COLO668 (cell line): ENCODE data around the gene NNMT.

ENCODE experiments used
- DNase-seq: peaks from one replicate; lab custom pipeline; 2025; ENCODE audit not compliant: unreplicated experiment; lab: John Stamatoyannopoulos, UW

Gene NNMT

DNA sequence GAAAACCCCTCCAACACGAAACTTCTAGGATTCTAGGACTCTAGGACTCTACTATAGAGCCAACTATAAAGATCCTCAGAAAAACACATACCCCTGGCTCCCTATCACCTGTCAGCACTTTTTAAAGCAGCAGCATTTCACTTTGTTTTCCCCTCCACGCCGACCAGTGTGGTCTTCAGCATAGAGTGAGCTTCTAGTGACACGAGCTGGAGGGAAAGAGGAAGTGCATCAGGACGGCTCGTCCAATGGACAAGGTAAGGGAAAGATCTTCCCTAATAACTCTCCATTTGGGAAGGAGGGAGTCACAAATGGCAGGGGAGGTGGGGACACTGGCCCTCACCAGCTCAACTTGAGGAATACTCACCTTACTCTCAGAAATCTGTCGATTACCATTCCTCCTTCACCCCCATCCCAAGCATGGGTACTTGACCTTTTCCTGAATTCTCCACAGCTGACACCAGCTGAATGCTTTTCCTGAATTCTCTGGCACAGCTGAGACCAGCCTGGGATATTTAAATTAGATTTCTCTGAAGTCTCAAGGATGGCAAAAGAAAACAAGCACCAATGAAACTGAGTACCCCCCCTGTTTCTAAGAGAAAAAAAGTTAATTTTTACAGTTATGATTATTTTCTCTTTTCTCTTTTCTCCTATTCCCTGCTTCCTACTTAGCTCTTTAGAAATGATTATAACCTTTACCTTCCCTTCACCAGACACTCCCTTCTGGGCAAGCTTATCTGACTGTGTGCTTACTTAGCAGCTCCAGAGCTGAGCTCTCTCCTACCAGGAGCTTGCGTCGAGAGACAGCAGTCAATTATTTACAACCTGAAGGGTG, 33.3 kb upstream of the NNMT start:
- peak; percentile 45 for DNase-seq

DNA sequence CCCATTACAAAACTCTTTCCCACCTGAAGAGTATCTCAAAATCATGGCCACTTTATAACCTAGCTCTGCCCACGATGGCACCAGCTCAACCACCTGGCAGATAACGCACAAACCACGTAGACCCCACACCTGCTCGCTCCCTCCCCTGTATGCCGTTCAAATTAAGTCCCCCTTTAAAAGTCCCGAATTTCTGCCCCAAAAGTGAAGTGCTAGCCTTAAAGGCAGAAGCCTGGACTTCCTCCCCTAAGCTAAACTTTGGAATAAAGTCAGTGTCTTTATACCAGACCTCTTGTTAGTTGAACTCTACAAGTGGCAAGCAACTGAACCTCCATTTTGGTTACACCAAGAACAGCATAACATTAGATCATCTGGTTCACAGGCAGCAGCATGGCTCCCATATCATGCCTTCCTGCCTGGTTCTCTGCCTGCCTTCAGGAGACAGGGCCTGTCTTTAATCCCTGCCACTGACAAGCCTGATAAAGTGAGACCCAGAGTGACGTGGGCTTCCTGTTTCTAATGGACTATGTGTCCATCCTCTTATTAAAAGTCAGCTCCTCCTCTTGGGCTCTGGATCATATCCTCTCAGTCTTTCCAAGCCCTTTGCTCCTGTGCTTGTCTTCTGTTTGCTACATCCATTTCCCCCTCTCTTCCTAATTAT, 32.6 kb upstream of the NNMT start:
- DNase-seq: no peak

DNA sequence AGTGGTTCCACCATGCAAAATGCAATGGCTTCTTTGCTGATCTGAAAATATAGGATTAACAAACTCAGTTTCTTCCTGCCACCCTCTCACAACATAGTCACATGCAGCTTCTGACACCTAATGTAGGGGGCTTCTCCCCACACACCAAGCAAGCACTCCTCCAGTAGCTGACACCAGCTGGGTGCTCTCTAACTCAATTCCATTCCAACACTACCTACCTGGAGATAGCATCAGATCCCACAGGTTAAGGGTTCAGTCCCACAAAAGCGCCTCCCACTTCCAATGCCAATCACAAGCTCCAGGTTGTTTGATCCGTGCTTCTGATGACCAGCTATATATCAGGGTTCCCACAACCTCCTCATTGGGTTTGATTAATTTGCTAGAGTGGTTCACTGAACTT, 31.8 kb upstream of the NNMT start:
- no peak for DNase-seq

DNA sequence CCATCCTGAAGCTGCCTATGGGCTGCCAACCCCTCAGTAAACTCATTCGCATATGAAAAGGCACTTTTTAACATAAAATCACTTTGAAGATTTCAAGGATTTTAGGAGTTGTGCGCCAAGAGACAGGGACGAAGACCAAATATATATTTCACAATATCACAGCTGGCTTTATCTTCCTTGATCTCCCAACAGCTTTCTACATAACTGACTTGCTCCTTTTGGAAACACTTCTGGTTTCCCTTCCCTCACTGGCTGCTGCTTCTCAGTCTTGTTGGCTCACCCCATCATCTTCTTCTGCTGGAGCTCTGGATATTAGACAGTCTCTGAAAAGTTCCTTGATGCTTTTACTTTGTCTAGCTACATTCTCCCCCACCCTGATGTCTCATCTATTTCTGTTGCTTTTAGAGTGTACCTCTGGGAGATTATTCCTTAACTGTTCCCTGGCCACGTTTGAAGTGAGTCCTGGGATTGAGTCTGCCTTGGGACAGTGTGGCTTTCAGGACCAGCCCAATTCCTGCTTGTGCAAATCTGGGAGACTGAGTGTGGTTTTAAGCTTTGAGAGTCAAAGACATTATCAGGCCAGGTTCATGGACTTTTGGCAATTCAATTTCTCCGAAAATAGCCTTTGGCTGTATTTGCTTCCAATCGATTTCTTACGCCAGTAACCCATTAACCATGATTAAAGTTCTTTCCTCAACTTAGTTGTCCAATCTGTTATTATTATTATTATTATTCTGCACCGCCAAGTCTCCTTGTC, 30.9 kb upstream of the NNMT start:
- no peak for DNase-seq

DNA sequence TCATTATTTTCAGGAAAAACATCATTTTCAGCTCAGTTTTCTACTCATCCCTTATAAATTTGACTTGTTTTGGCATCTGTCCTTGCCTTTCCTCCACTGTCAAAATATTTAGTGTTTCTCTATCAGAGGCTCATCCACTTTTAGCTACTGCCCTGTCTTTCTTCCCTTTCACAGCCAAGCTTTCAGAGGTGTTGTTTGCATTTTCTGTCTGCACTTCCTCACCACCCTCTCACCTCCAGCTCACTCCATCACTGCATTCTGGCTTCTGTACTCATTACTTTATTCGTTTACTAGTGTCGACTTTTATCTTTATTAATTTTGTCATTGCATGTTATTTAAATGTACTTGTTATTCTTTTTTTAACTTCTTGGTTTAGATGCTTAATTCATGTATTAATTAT, 26.7 kb upstream of the NNMT start:
- no peak for DNase-seq

DNA sequence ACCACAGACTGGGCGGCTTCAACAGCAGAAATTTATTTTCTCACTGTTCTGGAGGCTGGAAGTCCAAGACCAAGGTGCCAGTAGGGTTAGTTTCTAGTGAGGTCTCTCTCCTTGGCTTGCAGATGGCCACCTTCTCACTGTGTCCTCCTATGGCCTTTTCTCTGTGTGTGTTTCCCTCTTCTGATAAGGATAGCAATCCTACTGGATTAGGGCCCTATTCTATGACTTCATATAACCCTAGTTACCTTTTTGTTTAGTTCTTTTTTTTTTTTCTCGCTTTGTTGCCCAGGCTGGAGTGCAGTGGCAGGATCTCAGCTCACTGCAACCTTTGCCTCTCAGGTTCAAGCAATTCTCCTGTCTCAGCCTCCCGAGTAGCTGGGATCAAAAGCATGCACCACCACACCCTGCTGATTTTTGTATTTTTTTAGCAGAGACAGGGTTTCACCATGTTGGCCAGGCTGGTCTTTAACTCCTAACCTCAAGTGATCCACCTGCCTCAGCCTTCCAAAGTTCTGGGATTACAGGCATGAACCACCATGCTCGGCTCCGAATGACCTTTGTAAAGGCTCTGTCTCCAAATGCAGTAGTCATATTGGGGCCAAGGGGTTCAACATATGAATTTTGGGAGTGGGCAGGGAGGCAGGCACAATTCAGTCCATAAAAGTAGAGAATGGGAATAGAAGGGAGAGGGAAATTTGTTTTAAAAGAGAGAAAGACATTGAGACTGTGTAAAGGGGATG, 25.5 kb upstream of the NNMT start:
- no peak for DNase-seq

DNA sequence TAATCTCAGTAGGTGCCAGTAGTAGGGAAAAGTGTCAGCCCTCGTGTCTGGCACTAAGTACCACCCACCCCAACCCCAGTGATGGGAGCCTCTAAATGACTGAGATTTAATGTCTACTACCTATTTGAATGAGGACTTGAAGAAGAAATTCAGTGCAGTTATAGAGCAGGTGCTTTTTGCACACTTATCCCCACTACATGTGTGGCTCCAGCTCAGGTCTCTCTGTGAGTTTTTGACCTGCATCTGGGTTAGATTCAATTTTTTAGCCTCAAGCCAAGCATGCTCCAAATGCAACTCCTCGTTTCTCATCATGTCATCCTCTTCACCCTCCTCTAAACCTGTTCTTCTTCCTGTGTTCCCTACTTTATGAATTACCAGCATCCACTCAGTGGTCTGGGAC, 24.9 kb upstream of the NNMT start:
- no peak for DNase-seq

DNA sequence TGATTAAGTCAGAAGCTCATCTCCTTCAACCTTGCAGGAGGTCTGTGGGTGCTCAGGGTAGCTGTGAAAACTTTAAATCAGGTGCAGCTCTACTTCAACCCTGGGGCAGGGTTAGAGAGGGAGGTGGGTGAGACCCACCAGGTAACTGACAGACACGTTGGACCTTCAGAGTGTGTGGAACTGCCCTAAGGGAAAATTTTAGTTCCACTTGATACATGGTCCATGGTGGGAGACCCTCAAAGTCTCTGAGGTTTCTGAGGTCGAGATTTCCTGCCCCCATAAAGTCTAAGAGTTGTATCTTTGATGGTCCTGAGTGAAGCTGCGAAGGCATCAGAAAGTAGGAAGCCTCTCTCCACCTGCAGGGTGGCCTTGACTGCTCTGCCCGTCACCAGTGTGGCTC, 23.9 kb upstream of the NNMT start:
- DNase-seq: no peak

DNA sequence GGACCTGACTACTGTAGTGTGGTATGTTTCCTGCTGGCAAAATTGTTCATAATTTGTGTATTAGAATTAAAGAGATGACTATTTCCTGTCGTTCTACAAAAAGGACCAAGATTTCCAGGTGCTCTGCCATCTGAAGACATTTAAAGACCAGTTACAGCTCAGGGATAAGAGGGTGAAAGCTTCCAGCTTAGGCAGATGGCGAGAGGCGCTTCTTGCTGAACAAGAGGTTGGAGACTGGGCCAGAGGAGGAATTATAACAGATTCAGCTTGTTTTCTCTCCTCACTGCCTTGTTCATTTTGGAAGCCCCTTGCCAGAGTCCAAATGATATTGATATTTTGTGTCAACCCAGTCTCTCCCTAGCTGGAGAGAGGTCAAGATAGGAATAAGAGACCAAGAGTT, 23.1 kb upstream of the NNMT start:
- no peak for DNase-seq

DNA sequence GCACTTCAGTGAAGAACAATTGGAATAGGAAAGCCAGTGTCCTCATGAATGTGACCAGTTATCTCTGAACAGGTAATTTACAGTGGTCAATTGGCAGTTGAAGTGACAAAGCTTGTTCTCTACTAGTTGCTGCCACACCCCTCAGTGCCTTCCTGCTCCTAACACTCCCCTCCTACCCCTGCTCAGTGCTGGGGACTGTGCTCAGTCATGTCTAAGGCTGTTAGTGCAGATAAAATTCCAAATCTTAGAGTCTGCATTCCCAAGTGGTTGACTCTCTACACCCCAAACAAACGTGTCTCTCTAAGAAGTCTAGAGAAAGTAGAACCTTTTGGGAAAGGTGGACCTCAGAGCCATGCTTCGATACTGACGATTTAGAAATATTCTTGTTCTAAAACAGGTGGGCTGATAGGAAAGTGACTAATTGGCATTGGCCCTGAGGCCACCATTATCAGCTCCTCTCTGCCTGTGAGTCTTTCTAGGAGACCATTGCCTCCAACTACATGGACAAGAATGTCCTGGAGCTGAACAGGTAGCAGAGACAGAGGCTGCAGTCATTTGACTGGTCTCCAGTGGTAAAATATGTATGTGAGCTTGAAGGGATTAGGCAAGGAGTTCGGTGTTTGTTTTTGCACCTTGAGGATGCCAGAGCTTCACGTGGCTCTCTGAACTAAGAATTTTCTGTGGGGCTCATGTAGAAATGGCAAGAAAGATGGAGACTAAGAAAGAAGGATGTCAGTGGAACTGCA, 22.1 kb upstream of the NNMT start:
- DNase-seq: no peak

DNA sequence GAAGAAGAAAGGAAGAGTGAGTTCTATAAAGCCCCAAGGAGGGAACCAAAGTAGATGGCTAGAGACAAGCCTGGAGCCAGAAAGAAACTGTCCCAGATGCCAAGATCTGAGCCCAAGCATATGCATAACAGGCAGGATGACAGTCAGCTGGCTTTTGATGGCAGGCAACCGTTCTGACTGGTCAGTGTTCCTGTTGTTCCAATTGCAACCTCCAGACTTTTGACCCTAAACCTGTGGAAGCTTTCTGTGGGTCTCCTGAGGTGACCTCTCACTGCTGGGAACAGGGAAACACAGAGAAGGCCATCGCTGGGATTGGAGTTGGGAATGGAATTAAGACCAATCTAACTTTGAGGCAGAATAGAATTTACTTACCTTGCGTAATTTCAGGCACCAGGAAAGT, 21.6 kb upstream of the NNMT start:
- no peak for DNase-seq

DNA sequence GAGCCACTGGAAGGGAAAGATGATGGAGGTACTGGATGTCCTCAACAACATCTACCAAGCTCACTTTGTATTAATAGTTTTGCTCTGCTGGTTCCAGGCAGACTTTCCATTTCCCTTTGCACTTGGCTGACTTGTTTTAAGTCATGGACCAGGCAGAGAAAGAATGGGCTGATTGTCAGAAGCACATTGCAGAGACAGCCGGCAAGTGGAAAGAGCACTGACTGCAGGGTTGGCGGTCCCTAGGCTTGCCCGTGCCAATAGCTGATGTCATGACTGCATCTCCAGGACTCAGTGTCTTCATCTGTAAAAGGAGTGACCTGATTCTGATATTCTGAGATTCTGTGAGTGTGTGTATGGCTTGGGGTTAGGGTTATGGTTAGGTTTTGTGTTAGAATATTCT, 20.9 kb upstream of the NNMT start:
- DNase-seq: no peak

DNA sequence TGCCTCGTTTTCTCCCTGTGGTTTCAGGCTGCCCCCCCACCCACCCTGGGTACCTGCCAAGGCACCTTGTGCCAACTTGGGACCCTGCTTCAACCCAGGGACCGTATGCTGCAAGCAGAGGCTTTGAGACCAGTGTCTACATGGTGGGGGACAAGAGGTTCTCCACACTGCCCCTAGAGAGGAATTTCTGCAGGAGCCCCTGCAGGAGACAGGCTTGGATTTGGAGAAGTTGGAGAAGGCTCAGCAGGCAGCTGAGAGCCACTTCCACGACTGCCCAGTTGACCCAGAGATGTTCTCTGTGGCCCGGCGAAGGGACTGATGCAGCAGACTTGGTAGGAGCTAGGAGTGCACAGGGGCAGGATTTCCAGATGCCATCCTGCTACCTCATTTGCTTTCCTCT, 20.1 kb upstream of the NNMT start:
- no peak for DNase-seq

DNA sequence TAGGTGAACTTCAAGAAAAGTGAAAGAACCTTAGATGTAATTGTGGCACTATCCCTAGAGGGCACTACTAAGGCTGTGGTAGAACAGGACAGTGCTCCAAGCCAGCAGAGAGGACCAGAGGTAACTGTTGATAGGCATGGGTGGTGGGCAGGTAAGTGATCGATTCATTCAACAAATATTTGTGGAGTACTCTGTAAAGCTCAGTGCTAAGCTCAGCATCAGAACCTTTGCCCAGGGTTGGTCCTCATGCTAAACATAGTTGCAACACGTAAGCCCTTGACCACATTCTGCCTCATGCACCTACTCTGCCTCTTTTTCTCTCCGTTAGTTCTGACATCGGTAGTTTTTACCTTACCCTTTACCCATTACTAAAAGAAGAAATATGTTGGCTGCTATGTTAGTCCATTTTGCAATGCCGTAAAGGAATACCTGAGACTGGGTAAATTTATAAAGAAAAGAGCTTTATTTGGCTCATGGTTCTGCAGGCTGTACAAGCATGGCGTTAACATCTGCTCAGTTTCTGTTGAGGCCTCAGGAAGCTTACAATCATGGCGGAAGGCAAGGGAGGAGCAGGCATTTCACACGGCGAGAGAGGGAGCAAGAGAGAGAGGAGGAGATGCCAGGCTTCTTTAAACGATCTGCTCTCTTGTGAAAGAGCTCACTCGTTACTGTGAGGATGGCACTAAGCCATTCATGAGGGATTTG, 18.4 kb upstream of the NNMT start:
- DNase-seq: no peak

DNA sequence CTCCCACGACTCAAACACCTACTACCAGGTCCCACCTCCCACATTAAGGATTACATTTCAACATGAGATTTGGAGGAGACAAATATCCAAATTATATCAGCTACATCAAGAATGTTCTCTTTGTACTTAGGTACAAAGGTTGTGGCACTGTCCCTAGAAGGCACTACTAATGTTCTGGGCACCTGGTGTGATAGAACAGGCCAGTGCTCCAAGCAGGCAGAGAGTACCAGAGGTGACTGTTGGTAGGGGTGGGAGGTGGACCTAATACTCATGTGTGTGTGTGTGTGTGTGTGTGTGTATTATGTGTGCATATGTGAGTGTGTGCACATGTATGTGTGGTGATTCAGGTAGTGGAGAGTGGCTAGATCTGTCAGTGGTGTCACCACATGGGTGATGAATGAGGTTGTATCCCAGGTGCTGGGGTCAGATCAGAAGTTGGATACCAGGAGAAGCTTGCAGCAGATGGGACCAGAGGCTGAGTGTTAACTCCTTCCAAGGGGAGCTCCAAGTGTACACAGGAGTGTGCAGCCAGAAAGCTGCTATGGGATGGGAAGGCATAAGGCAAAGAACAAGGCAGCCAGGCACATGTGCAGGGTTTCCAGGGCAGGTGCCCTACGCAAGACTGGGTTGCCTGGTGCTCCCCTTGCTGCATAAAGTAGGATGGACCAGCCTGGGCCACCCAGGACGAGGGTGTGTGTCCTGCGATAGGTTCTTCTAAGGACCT, 17.7 kb upstream of the NNMT start:
- no peak for DNase-seq

DNA sequence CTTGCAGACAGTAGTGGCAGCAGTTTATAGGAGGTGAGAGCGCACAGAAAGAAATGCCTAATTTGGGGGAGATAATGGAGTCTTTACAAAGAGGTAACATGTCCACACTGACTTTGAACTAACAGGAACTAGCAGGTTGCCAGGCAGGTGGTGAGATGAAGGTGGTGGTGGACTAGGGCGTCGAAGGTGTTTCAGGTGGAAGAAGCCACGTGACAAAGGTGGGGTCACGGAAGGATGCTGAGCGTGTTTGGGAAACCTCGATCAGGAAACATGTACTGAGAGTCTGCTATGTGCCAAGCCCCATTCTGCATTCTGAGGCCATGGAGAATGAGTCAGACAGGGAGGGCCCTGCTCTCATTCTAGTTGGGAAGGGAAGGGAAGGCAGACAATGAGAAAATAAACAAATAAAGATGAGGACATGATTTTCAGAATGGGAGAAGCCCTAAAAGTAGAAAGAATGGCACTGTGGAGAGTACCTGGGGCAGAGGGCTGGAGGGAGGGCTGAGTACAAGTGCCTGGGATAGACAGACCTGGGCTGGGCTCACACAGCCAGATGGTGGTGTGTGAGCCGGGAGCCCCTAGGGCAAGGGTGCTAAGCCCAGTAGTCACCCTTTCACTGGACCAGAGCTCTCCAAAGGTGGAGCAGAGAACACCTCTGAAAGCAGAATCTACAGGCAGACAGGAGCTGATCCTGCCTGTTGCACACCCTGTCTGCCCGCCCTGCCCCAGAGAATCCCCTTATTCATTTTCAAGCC, 16.2 kb upstream of the NNMT start:
- DNase-seq: no peak

DNA sequence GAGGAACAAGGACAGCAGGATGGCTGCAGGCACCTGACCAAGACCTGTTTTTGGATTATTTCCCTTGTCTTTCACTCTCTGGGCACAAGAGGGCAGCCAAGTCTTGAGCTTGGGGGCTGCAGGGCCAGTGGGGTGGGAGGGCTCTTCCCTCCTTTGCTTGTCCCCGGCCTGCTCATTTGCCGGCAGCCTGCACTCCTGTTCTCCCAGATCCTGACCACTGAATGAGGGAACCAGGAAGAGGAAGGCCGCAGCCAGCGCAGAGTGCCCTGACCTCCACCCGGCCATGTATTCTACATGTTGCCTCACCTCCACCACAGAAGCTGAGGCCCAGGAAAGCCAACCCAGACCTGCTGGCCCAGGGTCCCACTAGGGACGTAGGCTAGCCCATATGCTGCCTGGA, 15.5 kb upstream of the NNMT start:
- peak; percentile 68 for DNase-seq

DNA sequence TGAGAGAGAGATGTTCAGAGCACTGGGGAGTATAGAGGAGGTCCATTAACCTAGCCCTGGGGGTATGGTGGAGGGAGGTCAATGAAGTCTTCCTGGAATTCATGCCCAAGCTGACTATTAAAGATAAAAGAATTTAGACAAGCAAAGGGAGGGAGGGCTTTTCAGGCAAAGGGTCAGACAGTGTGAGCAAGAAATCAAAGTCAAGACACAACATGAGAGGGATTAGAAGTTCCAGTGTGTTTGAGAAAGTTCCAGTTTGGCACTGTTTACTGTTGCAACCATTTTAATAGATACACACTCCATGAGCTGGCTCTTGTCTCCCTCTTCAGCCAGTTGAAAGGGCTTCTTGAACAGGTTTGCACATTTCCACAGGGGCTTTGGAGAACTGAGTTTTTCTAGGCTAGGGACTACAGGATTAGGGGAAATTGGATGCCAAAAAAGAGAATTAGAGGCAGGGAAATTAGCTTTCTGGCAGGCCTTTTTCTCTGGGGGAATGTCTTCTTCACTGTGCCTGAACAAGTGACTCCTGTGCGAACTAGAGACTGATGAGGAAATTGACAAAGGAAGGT, 14.7 kb upstream of the NNMT start:
- no peak for DNase-seq
